Measurements from ENCODE around the gene DDX56.

The DDX56 gene

GRCh38 chr7:44587843-44588711 lies 14.4 kb upstream of the DDX56 start:
- peak; percentile 78 for TF ChIP-seq CTCF (IDR thresholded peaks at IDR 0.05)

GRCh38 chr7:44583146-44583865 lies 9.6 kb upstream of the DDX56 start:
- no peak for TF ChIP-seq CTCF (IDR thresholded peaks at IDR 0.05)

GRCh38 chr7:44581879-44582603 lies 8.3 kb upstream of the DDX56 start, which contains the start of gene TMED4:
Gene TMED4 (minus strand): TSS chr7:44582231. CDS start chr7:44582206, 25 bp downstream.
- no peak for TF ChIP-seq CTCF (IDR thresholded peaks at IDR 0.05)

GRCh38 chr7:44580945-44581878 lies 7.5 kb upstream of the DDX56 start:
- TF ChIP-seq CTCF (IDR thresholded peaks at IDR 0.05) = no peak

GRCh38 chr7:44576228-44576627 lies 2.5 kb upstream of the DDX56 start:
- no peak for TF ChIP-seq CTCF (IDR thresholded peaks at IDR 0.05)

GRCh38 chr7:44575054-44575453 lies 1.3 kb upstream of the DDX56 start:
- no peak for TF ChIP-seq CTCF (IDR thresholded peaks at IDR 0.05)
